ENCODE data around the gene TEX29.

TEX29 gene

GRCh38 chr13:111372651-111373425 is 52.4 kb downstream of the TEX29 start:
- TF ChIP-seq CTCF (IDR thresholded peaks at IDR 0.05; ENCODE audit: poor library complexity, severe bottlenecking), result no peak
- DNase-seq (ENCODE audit: low spot score) (no peak), ATAC-seq (ENCODE audit: low read depth) (no peak)
- H3K36me3 ChIP-seq (ENCODE audit: low read depth), result no peaks in the 10 kb centered on the region
- H3K27me3 ChIP-seq (ENCODE audit: insufficient read depth, poor library complexity, severe bottlenecking), result peaks cover 23% of the 10 kb centered on the region
- H3K9me3 ChIP-seq (ENCODE audit: severe bottlenecking), result no peaks in the 10 kb centered on the region
- H3K27ac ChIP-seq (ENCODE audit: poor library complexity, severe bottlenecking), result no peak overlapping the region
- H3K4me3 ChIP-seq (ENCODE audit: severe bottlenecking), result no peak overlapping the region
- H3K4me1 ChIP-seq (ENCODE audit: insufficient read depth, poor library complexity, severe bottlenecking), result no peaks in the 10 kb centered on the region

GRCh38 chr13:111373486-111373885 is 53.0 kb downstream of the TEX29 start:
- no peak for ATAC-seq (ENCODE audit: low read depth)
- TF ChIP-seq CTCF (IDR thresholded peaks at IDR 0.05; ENCODE audit: poor library complexity, severe bottlenecking), result no peak
- Histone ChIP-seq H3K36me3 (ENCODE audit: low read depth) (no peaks in the 10 kb centered on the region), H3K27me3 (ENCODE audit: insufficient read depth, poor library complexity, severe bottlenecking) (peaks cover 23% of the 10 kb centered on the region), H3K27ac (ENCODE audit: poor library complexity, severe bottlenecking) (no peak overlapping the region), H3K9me3 (ENCODE audit: severe bottlenecking) (no peaks in the 10 kb centered on the region), H3K4me3 (ENCODE audit: severe bottlenecking) (no peak overlapping the region), H3K4me1 (ENCODE audit: insufficient read depth, poor library complexity, severe bottlenecking) (no peaks in the 10 kb centered on the region)
- no peak for DNase-seq (ENCODE audit: low spot score)

GRCh38 chr13:111380431-111380830 is 60.0 kb downstream of the TEX29 start:
- Histone ChIP-seq H3K4me3 (ENCODE audit: severe bottlenecking) (no peak overlapping the region), H3K4me1 (ENCODE audit: insufficient read depth, poor library complexity, severe bottlenecking) (no peaks in the 10 kb centered on the region), H3K27me3 (ENCODE audit: insufficient read depth, poor library complexity, severe bottlenecking) (peaks cover 19% of the 10 kb centered on the region), H3K36me3 (ENCODE audit: low read depth) (no peaks in the 10 kb centered on the region), H3K27ac (ENCODE audit: poor library complexity, severe bottlenecking) (no peak overlapping the region), H3K9me3 (ENCODE audit: severe bottlenecking) (no peaks in the 10 kb centered on the region)
- TF ChIP-seq CTCF (IDR thresholded peaks at IDR 0.05; ENCODE audit: poor library complexity, severe bottlenecking), result no peak
- ATAC-seq (ENCODE audit: low read depth) (no peak), DNase-seq (ENCODE audit: low spot score) (no peak)

GRCh38 chr13:111382411-111382810 is 62.0 kb downstream of the TEX29 start:
- Histone ChIP-seq H3K36me3 (ENCODE audit: low read depth) (no peaks in the 10 kb centered on the region), H3K27me3 (ENCODE audit: insufficient read depth, poor library complexity, severe bottlenecking) (peaks cover 5% of the 10 kb centered on the region)
- no peak for TF ChIP-seq CTCF (IDR thresholded peaks at IDR 0.05; ENCODE audit: poor library complexity, severe bottlenecking)

GRCh38 chr13:111382877-111383276 is 62.4 kb downstream of the TEX29 start:
- Histone ChIP-seq H3K9me3 (ENCODE audit: severe bottlenecking) (no peaks in the 10 kb centered on the region), H3K36me3 (ENCODE audit: low read depth) (no peaks in the 10 kb centered on the region), H3K4me1 (ENCODE audit: insufficient read depth, poor library complexity, severe bottlenecking) (no peaks in the 10 kb centered on the region), H3K27me3 (ENCODE audit: insufficient read depth, poor library complexity, severe bottlenecking) (peaks cover 3% of the 10 kb centered on the region), H3K27ac (ENCODE audit: poor library complexity, severe bottlenecking) (no peak overlapping the region), H3K4me3 (ENCODE audit: severe bottlenecking) (no peak overlapping the region)
- TF ChIP-seq CTCF (IDR thresholded peaks at IDR 0.05; ENCODE audit: poor library complexity, severe bottlenecking), result no peak
- no peak for ATAC-seq (ENCODE audit: low read depth)
- DNase-seq (ENCODE audit: low spot score), result no peak

More at GRCh38 chr13:111382411-111382810, 62.0 kb downstream of the TEX29 start:
- Histone ChIP-seq H3K4me1 (ENCODE audit: insufficient read depth, poor library complexity, severe bottlenecking) (no peaks in the 10 kb centered on the region), H3K27ac (ENCODE audit: poor library complexity, severe bottlenecking) (no peak overlapping the region), H3K9me3 (ENCODE audit: severe bottlenecking) (no peaks in the 10 kb centered on the region), H3K4me3 (ENCODE audit: severe bottlenecking) (no peak overlapping the region)
- DNase-seq (ENCODE audit: low spot score) (no peak), ATAC-seq (ENCODE audit: low read depth) (no peak)
